H9 (cell line): ENCODE data around the gene LYPD5. TPM values are rescaled to one million over a fixed set of nuclear protein-coding genes. Genes with fewer than 3 reads are reported as not detected.

Source experiments
- DNase-seq: peaks from one replicate; pipeline ENCODE4 v3.0.0-alpha.2; 2017
- H2AFZ ChIP-seq: one replicate; pipeline ENCODE4 v1.6.1; 2013; ENCODE audit warnings: mild to moderate bottlenecking, low read length, control low read depth, moderate library complexity
- H2AK5ac ChIP-seq: 2 replicates; pipeline ENCODE4 v1.6.1; 2013; ENCODE audit warnings: low read length, control low read depth, mixed read lengths; ENCODE audit not compliant: insufficient read length
- H2BK120ac ChIP-seq: one replicate; pipeline ENCODE4 v1.6.1; 2013; ENCODE audit warnings: low read depth, mild to moderate bottlenecking, low read length, control low read depth, inconsistent platforms; ENCODE audit not compliant: poor library complexity, severe bottlenecking
- H2BK12ac ChIP-seq: 2 replicates; pipeline ENCODE4 v1.6.1; 2013; ENCODE audit warnings: low read length, control low read depth, mixed read lengths, low read depth; ENCODE audit not compliant: insufficient read length
- H2BK15ac ChIP-seq: 2 replicates; pipeline ENCODE4 v1.6.1; 2013; ENCODE audit warnings: low read depth, low read length, control low read depth
- H2BK20ac ChIP-seq: one replicate; pipeline ENCODE4 v1.6.1; 2013; ENCODE audit warnings: low read depth, mild to moderate bottlenecking, low read length, control low read depth, inconsistent platforms; ENCODE audit not compliant: poor library complexity, severe bottlenecking
- H2BK5ac ChIP-seq: 2 replicates; pipeline ENCODE4 v1.6.1; 2013; ENCODE audit warnings: low read length, control low read depth, mixed read lengths; ENCODE audit not compliant: insufficient read length
- H3K14ac ChIP-seq: 2 replicates; pipeline ENCODE4 v1.6.1; 2013; ENCODE audit warnings: low read length, control low read depth; ENCODE audit not compliant: insufficient read depth
- H3K18ac ChIP-seq: 2 replicates; pipeline ENCODE4 v1.6.1; 2013; ENCODE audit warnings: low read depth, mild to moderate bottlenecking, mixed read lengths, low read length, control low read depth; ENCODE audit not compliant: insufficient read length
- H3K23ac ChIP-seq: 2 replicates; pipeline ENCODE4 v1.6.1; 2013; ENCODE audit warnings: low read length, control low read depth, mixed read lengths, low read depth; ENCODE audit not compliant: insufficient read length
- H3K23me2 ChIP-seq: 2 replicates; pipeline ENCODE4 v1.6.1; 2013; ENCODE audit warnings: low read depth, mild to moderate bottlenecking, mixed read lengths, low read length, control low read depth; ENCODE audit not compliant: insufficient read length, poor library complexity, severe bottlenecking
- H3K27ac ChIP-seq: 2 replicates; pipeline ENCODE4 v1.5.1; 2013; ENCODE audit warnings: low read length, control low read depth, mixed read lengths, low read depth; ENCODE audit not compliant: insufficient read length
- H3K27me3 ChIP-seq: 2 replicates; pipeline ENCODE4 v1.6.1; 2013; ENCODE audit warnings: low read length, control low read depth, inconsistent platforms; ENCODE audit not compliant: insufficient read depth
- H3K4ac ChIP-seq: 2 replicates; pipeline ENCODE4 v1.6.1; 2013; ENCODE audit warnings: low read depth, mild to moderate bottlenecking, control low read depth, inconsistent platforms, low read length, moderate library complexity
- H3K4me1 ChIP-seq: 2 replicates; pipeline ENCODE4 v1.6.1; 2013; ENCODE audit warnings: low read length, control low read depth, inconsistent platforms; ENCODE audit not compliant: insufficient read depth
- H3K4me2 ChIP-seq: 2 replicates; pipeline ENCODE4 v1.6.1; 2013; ENCODE audit warnings: low read length, control low read depth, mixed read lengths; ENCODE audit not compliant: insufficient read length, insufficient read depth
- H3K56ac ChIP-seq: 2 replicates; pipeline ENCODE4 v1.6.1; 2013; ENCODE audit warnings: low read depth, mild to moderate bottlenecking, mixed read lengths, low read length, control low read depth; ENCODE audit not compliant: insufficient read length
- H3K79me1 ChIP-seq: 2 replicates; pipeline ENCODE4 v1.6.1; 2013; ENCODE audit warnings: low read depth, mild to moderate bottlenecking, moderate library complexity, low read length, control low read depth, inconsistent platforms; ENCODE audit not compliant: insufficient read depth, poor library complexity, severe bottlenecking
- H3K79me2 ChIP-seq: 2 replicates; pipeline ENCODE4 v1.6.1; 2013; ENCODE audit warnings: low read length, control low read depth, inconsistent platforms; ENCODE audit not compliant: insufficient read depth
- H3K9ac ChIP-seq: 2 replicates; pipeline ENCODE4 v1.6.1; 2013; ENCODE audit warnings: low read length, control low read depth, mixed read lengths; ENCODE audit not compliant: insufficient read length; ENCODE audit errors: extremely low read depth
- H3K9me3 ChIP-seq: one replicate; pipeline ENCODE4 v1.6.1; 2013; ENCODE audit warnings: low read depth, low read length, inconsistent platforms; ENCODE audit not compliant: control insufficient read depth
- H3T11ph ChIP-seq: one replicate; pipeline ENCODE4 v1.6.1; 2013; ENCODE audit warnings: mild to moderate bottlenecking, low read length, control low read depth, inconsistent platforms
- H4K20me1 ChIP-seq: one replicate; pipeline ENCODE4 v1.6.1; 2013; ENCODE audit not compliant: control insufficient read depth, insufficient read length, insufficient read depth
- H4K5ac ChIP-seq: 2 replicates; pipeline ENCODE4 v1.6.1; 2013; ENCODE audit warnings: low read depth, mild to moderate bottlenecking, mixed read lengths, low read length, control low read depth; ENCODE audit not compliant: insufficient read length
- H4K8ac ChIP-seq: replicated peaks from 2 replicates; pipeline ENCODE4 v1.6.1; 2013; ENCODE audit warnings: low read length, control low read depth, mixed read lengths, low read depth; ENCODE audit not compliant: insufficient read length
- H4K91ac ChIP-seq: 2 replicates; pipeline ENCODE4 v1.6.1; 2013; ENCODE audit warnings: low read depth, mild to moderate bottlenecking, moderate library complexity, mixed read lengths, low read length, control low read depth; ENCODE audit not compliant: insufficient read length
- H3K27ac Mint-ChIP-seq, 3 experiments: 2 replicates in 2 of 3; 3 replicates in 1 of 3; pipeline ENCODE4 v1.8.0; 2020 to 2021; ENCODE audit warnings: mixed read lengths in 3 of 3, mild to moderate bottlenecking in 1 of 3, moderate library complexity in 1 of 3
- H3K27me3 Mint-ChIP-seq: 2 replicates; pipeline ENCODE4 v1.8.0; 2021; ENCODE audit warnings: low read depth, mild to moderate bottlenecking, moderate library complexity, mixed read lengths
- H3K36me3 Mint-ChIP-seq, 3 experiments: 2 replicates in 2 of 3; 3 replicates in 1 of 3; pipeline ENCODE4 v1.8.0; 2020 to 2021; ENCODE audit warnings: low read depth in 3 of 3, mixed read lengths in 3 of 3; ENCODE audit not compliant: insufficient read depth in 1 of 3
- H3K4me1 Mint-ChIP-seq, 2 experiments: 2 replicates each; pipeline ENCODE4 v1.8.0; 2020; ENCODE audit warnings: mixed read lengths in 2 of 2
- H3K4me3 Mint-ChIP-seq, 2 experiments: 2 replicates in 1 of 2; 3 replicates in 1 of 2; pipeline ENCODE4 v1.8.0; 2020 to 2021; ENCODE audit warnings: mild to moderate bottlenecking in 2 of 2, mixed read lengths in 2 of 2, moderate library complexity in 1 of 2
- H3K9me3 Mint-ChIP-seq, 2 experiments: 2 replicates in 1 of 2; 3 replicates in 1 of 2; pipeline ENCODE4 v1.8.0; 2020; ENCODE audit warnings: mild to moderate bottlenecking in 2 of 2, mixed read lengths in 2 of 2, moderate library complexity in 1 of 2
- CTCF ChIP-seq: fragments of 200-600 bp; sonication (generic); conservative IDR thresholded peaks from 3 replicates; pipeline ENCODE4 v1.8.0; 2021; ENCODE audit warnings: antibody characterized with exemption, mild to moderate bottlenecking
- WGBS: extraction: QIAGEN DNeasy Blood & Tissue Kit; methylation state at CpG from one replicate; pipeline ENCODE4 v1.1.7; 2013; ENCODE audit warnings: missing lambda C conversion rate, low lambda C conversion rate, mixed read lengths; ENCODE audit not compliant: insufficient read length; ENCODE audit errors: extremely low coverage; 5-methylcytosine and 5-hydroxymethylcytosine counted together
- total RNA-seq: library from RNA; stranded (reverse); gene quantifications from 2 replicates; pipeline ENCODE4 v1.2.1, GENCODE V29; 2021

Gene LYPD5
- total RNA-seq, 1 experiment from 2014 or later, result 0.50 TPM

GRCh38 chr19:43748205-43748594, 54.0 kb downstream of the LYPD5 start:
- Histone ChIP-seq H4K8ac (no peak overlapping the region), H4K20me1 (no peaks in the 10 kb centered on the region), H3K9ac (no peak overlapping the region), H3K56ac (no peak overlapping the region), H3K79me1 (no peaks in the 10 kb centered on the region), H3T11ph (no peak overlapping the region), H3K27ac (no peak overlapping the region), H2BK120ac (no peak overlapping the region), H2BK5ac (no peak overlapping the region), H3K4ac (no peak overlapping the region), H3K14ac (no peak overlapping the region), H3K9me3 (no peaks in the 10 kb centered on the region), H3K4me1 (no peaks in the 10 kb centered on the region), H2BK20ac (no peak overlapping the region), H4K91ac (no peak overlapping the region), H3K4me2 (no peak overlapping the region), H3K27me3 (no peaks in the 10 kb centered on the region; the same call in 1 of the 2 replicates), H3K18ac (no peak overlapping the region), H2BK12ac (no peak overlapping the region), H2BK15ac (no peak overlapping the region), H3K79me2 (0 out of 2 replicates have a peak, but pooled peaks cover 3% of the 10 kb centered on the region), H3K23me2 (no peaks in the 10 kb centered on the region), H2AFZ (no peak overlapping the region), H4K5ac (no peak overlapping the region), H3K23ac (no peak overlapping the region), H2AK5ac (no peak overlapping the region)
- DNase-seq, result no peak
- Mint-ChIP-seq H3K36me3 (peaks cover 43 to 78% (median 64%) of the 10 kb centered on the region in 3 experiments), H3K9me3 (no peaks in the 10 kb centered on the region; a peak in 2 of 5 replicates), H3K27me3 (no peaks in the 10 kb centered on the region), H3K4me1 (peaks cover 4% of the 10 kb centered on the region in 2 experiments; a peak in 3 of 4 replicates), H3K27ac (no peak overlapping the region), H3K4me3 (peak overlapping the region in 1 of 2 experiments; percentile 4; a peak in 1 of 5 replicates)
- TF ChIP-seq CTCF, result no peak
- WGBS, result no CpG with 5 or more reads among the region's 4 CpGs
